Measurements from ENCODE around the gene ABCG5.
A peak's percentile ranks its signal among the peaks of the same experiment; 100 is the strongest.

The ABCG5 gene

DNA sequence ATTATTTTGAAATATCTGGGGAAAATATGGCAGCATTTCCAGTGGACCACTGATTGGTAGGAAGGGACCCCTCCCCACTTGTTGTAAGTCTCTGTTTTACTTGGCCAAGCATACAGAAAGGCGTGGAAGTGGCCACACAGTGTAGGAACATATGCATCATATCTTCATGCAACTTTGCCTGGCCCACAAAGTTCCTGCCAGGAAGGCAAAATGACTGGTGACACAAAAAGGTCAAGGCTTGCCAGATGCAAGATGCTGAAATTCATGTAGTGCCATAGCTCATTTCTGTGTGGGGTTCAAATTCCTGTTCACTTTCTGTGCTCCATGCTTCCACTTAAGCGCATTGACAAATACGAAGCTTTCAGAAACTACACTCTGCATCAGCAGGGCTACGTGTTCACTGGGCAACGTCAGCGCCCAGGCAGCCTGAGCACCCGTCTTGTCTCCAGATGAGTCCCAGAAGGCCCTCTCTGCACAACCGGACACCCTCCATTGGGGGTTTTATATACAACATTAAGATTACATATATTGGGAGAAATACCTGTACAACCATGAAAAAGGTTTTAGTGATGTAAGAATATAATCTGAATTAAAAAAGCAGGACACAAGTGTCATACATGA is 61.2 kb downstream of the ABCG5 start:
- TF ChIP-seq GATA1 (IDR thresholded peaks at IDR 0.05; ENCODE audit: low read depth, low read length) = no peak
- no peak for TF ChIP-seq POLR2A (IDR thresholded peaks at IDR 0.05; ENCODE audit: low read length)
- no peak for DNase-seq

DNA sequence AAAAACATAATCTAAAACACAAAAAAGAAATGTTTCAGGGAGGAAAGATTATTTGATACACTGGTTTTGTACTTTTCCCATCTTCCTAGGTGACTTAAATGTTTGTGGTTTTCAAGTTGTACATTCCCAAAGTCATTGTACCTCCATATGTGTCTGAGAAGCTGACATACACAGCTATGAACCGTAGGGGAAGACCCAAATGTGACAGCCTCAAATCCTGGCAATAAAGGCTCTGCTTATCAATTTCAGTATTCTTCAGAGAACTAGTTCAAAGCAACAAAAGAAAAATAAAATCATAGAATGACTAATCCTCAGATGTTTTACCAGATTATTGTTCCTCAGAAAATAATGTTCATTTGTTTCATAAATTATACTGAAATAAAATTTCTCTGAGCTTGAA is 62.3 kb downstream of the ABCG5 start:
- TF ChIP-seq GATA1 (IDR thresholded peaks at IDR 0.05; ENCODE audit: low read depth, low read length) (no peak), POLR2A (IDR thresholded peaks at IDR 0.05; ENCODE audit: low read length) (no peak)
- DNase-seq = no peak

DNA sequence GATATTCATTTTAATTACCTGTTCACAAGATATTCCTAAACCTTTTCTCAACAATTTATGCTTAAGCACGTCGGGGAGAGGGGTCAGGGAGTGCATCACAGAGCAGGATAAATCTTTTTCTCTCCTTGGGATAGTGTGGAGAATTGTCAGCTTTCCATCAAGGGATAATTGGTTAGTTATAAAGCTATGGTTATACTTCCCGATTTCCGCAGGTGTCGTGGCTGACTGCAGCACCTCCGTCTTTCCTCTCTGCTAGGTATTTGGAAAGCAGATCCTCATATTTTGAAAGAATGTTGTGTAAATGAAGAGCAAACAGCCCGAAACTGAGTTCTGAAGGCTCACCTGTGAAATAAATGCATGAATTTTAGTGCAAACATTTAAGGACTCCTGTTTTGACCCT is 64.0 kb downstream of the ABCG5 start:
- TF ChIP-seq POLR2A (IDR thresholded peaks at IDR 0.05; ENCODE audit: low read length) = no peak
- TF ChIP-seq GATA1 (IDR thresholded peaks at IDR 0.05; ENCODE audit: low read depth, low read length) = no peak
- no peak for DNase-seq

DNA sequence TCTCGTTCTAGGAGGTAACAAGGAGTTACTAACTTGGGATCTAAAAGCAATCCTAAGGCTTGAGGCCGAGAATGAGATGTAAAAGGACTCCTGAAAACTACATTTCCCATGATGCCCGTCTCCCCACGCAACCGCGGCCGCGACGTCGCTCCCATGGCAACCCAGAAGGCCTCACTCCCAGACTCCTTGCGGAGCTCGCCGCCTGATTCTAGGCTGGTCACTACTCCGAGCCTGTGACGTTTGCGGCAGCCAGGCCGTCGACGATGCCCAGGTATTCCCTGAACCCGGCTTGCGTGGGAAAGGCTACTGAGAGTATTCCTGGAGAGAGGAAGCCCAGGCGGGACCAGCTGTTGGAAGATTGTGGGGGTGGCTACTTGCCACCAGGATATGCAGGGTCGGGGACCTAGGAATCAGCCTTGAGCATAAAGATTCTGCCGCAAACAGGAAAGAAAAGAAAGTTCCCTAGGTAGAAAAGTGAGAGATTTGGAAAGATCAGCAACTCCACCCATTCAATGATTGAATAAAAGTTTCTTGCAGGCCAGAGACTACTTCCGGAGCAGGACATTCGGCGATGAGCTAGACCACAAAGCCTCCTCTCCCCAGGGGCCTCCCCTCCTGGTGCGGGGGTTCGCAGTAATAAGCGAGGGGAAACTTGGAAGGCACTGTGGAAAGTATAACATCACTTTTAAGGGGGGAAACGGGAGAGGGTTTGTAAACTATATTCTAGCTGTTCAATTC is 64.6 kb downstream of the ABCG5 start, which contains the start of gene DYNC2LI1:
Gene DYNC2LI1 (plus strand): TSS at position 164 of the 738 bp plus-strand sequence. CDS start 100 bp downstream, at position 264.
- TF ChIP-seq POLR2A (IDR thresholded peaks at IDR 0.05; ENCODE audit: low read length) (peak; percentile 75), GATA1 (IDR thresholded peaks at IDR 0.05; ENCODE audit: low read depth, low read length) (no peak)
- DNase-seq = peak; percentile 89 to 93

DNA sequence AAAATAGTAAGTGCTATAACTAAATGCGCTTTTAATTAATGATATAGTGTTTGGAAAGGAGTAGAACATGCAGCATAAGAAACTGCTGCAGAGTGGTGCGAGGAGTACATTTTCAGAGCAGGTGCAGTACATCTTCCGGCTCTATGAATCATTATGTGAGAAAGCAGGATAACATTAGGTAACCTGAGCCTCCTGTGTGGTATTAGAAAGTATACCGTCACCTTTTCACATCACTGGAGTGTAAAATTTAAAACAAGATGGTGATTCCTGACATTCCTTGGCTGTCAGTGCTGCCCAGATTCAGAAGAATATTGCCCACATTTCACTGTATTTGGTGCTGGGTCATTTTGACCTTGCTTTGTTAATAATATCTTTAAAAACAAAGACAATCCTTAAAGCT is 72.6 kb downstream of the ABCG5 start:
- DNase-seq = no peak
- no peak for TF ChIP-seq GATA1 (IDR thresholded peaks at IDR 0.05; ENCODE audit: low read depth, low read length)
- TF ChIP-seq POLR2A (IDR thresholded peaks at IDR 0.05; ENCODE audit: low read length) = no peak

DNA sequence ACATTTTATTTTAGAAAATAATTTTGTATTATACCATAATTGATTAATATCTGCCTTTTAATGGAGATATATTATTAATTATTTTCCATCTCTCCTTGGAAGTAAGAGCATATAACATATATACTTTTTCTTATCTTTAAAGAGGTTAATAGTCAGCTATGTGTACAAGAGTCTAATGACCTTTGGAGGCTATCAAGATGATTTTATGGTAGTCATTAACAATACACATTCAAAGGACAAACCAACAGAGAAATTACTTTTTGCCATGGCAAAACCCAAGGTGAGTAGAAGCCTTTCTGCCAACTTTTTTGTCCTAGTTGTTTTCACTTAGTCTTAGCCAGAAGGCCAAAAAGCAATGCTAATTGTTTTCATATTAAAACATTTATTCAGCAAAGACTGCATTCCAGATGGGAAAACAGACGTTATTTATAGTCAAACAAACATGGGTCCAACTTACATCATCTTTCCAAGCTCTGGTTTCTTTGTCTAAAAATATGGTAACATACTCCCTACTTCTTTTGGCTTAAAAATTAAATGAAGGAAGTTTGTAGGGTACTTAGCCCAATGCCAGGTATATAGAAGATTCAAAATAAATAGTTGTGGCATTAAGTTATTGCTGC is 74.4 kb downstream of the ABCG5 start:
- TF ChIP-seq GATA1 (IDR thresholded peaks at IDR 0.05; ENCODE audit: low read depth, low read length) (no peak), POLR2A (IDR thresholded peaks at IDR 0.05; ENCODE audit: low read length) (no peak)
- DNase-seq = no peak

DNA sequence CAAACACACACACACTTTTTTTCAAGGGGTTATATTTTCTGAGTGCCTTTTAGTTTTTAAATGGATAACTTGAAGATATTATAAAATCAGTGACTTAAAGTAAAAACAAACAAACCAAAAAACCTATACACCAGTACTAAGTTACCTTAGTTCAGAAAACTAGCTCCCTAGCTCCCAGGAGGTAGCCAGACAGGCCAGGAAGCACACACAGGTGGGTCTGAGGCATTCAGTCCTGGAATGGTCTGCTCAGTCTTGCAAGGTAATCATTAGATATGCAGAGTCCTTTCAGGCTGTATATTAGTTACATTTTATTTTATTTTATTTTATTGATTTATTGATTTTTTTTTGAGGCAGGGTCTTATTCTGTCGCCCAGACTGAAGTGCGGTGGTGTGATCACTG is 75.5 kb downstream of the ABCG5 start:
- TF ChIP-seq POLR2A (IDR thresholded peaks at IDR 0.05; ENCODE audit: low read length) (no peak), GATA1 (IDR thresholded peaks at IDR 0.05; ENCODE audit: low read depth, low read length) (no peak)
- no peak for DNase-seq
